T-helper 2 cell treated with Interferon-gamma antibody and Interleukin-4, amounts not matched to agents 100 ng/mL and 5 ng/mL, for 36 hours (primary cell): ENCODE results near the gene C1orf185. TPM values are rescaled to one million over a fixed set of nuclear protein-coding genes. Genes with fewer than 3 reads are reported as not detected.
"Not testable (repeated sequence)": the region's sequence is repeated elsewhere in the genome, so short reads cannot be mapped to it uniquely, and the experiment has no call there.

Experiments
- intact Hi-C: fragments of 100-400 bp; cut with micrococcal nuclease; formaldehyde crosslinking; loops from one replicate; pipeline ENCODE4 v1.15.1; 2023
- total RNA-seq: library from RNA; stranded (reverse); gene quantifications from 2 replicates; pipeline ENCODE4 v1.2.3, GENCODE V29; 2022

The C1orf185 gene
- total RNA-seq, 1 donor from 2014 or later, result not detected

- intact Hi-C loops, result no loop called here
Observed at GRCh38 chr1:51133045-51133444, 31.0 kb downstream of the C1orf185 start.

- intact Hi-C loops, result not testable (repeated sequence)
Observed at GRCh38 chr1:51137696-51138095, 35.7 kb downstream of the C1orf185 start.

DNA sequence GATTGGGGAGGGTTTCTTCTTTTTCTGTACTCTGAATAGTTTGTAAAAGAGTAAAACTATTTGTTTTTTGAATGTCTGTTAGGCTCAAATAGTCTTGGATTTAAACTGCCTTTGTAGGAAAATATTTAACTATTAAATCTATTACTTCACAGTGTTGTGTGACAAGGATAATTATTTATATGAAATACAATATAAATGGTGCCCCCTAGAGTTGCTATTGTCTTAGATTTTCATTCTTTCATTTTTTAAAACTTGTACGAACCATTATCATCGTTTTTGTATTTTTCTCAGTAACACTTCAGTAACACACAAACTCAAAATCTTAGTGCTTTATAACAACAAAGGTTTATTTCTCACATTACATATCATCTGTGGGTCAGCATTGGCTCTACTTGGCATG is 37.4 kb downstream of the C1orf185 start:
- intact Hi-C loops, result no loop called here

DNA sequence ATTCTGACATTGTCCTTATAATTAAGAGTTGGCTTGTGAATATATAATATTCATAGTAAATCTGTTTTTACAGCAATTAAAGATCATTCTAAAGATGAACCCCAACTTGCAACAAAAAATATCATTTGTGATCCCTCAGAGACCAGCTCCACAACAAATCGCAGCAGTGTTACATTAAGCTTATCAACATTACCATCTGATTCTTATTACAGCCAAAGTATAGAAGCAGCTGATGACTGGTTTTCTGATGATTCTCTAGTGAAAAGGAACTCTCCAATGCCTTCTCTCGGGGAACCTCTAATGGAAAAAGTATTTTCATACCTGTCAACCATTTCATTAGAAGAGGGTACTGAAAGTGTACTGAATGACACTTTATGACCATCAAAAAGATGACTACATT is 45.4 kb downstream of the C1orf185 start:
- intact Hi-C loops, result no loop called here

GRCh38 chr1:51154776-51155175 is 52.7 kb downstream of the C1orf185 start:
- intact Hi-C loops, result no loop called here

DNA sequence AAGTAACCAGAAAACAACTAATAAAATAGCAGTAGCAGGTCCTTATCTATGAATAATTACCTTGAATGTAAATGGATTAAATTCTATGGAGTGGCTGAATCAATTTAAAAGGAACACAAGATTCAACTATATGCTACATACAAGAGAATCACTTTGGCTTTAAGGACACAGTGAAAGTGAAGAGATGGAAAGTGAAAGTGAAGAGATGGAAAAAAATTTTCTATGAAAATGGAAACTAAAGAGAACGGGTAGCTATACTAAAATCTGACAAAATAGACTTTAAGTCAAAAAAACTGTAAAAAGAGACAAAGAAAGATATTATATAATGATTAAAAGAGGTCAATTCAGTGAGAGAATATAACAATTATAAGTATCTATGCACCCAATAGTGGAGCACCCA is 54.7 kb downstream of the C1orf185 start:
- intact Hi-C loops, result no loop called here

GRCh38 chr1:51157395-51157794 is 55.4 kb downstream of the C1orf185 start:
- intact Hi-C loops, result no loop called here

DNA sequence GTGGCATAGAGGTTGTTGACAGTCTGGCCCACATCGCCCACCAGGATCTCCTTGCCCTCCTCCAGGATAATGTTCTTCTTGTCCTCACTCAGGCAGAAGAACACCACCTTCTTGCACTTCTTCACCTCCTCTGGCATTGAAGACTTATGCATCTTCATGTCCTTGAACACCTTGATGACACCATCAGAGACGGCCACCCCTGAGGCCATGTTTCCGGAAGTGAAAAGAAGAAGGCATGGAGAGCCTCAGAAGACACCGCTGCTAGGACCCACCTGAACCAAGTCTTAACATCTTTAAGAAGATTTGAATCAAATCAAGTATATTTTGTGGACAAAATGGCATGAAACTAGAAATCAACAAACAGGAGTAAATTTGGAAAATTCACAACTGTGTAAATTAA is 56.2 kb downstream of the C1orf185 start:
- intact Hi-C loops, result no loop called here

DNA sequence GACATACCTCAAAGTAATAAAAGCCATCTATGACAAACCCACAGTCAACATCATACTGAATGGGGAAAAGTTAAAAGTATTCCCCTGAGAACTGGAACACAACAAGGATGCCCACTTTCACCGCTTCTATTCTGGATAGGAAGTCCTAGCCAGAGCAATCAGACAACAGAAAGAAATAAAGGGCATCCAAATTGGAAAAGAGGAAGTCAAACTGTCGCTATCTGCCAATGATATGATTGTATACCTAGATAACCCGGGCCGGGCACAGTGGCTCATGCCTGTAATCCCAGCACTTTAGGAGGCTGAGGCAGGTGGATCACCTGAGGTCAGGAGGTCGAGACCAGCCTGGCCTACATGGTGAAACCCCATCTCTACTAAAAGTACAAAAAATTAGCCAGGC is 60.5 kb downstream of the C1orf185 start:
- intact Hi-C loops, result not testable (repeated sequence)

DNA sequence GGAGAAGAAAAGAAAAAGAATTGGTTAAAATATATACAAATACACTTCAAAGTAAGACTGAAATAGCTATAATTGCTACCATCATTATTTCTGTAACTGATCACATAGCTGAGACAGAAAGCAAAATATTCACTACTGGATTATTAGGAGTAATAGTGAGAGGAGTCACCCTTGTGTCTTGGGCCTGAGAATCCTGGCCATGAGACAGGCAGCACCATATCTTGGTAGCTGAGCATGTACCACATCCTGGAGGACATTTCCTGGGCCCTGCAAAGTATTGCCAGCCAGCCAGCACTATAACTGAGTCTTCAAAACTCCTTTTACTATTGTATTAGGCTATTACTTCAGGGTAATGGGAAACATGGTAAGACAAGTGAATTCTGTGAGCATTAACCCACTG is 63.5 kb downstream of the C1orf185 start:
- intact Hi-C loops, result no loop called here

GRCh38 chr1:51168266-51168845 is 66.3 kb downstream of the C1orf185 start:
- intact Hi-C loops, result no loop called here

DNA sequence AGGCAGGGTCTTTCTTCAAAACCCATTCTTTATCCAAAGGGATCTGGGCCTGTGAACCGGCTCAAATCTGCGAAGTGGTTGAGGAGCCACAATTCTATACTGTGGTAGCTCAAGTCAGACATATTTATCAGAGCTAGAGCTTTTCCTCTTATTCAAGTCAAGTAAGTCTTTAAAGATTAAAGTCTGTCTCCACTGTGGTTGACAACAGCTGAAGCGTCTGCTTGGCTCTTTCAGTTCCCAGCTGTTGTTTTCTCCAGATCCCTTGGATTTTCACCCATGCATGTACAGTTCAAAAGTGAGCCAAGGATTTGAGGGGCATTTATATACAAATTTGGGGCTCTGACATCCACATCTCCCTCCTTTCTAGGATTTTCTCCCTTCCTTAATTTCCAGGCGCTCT is 66.9 kb downstream of the C1orf185 start:
- intact Hi-C loops, result no loop called here

DNA sequence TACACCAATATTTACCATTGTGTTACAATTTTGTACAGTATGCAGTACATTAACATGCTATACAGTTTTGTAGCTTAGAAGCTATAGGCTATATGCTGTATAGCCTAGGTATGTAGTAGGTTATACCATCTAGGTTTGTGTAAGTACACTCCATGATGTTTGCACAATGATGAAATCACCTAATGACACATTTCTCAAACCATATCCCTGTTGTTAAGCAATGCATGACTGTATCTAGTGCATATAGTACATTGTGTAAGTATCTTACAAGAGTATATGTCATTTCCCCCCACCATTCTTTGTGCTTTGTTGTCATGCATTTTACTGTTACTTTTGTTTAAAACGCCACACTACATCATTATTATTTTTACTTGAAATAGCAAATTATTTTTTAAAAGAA is 68.3 kb downstream of the C1orf185 start:
- intact Hi-C loops, result no loop called here

GRCh38 chr1:51172811-51173210 is 70.8 kb downstream of the C1orf185 start:
- intact Hi-C loops, result no loop called here

DNA sequence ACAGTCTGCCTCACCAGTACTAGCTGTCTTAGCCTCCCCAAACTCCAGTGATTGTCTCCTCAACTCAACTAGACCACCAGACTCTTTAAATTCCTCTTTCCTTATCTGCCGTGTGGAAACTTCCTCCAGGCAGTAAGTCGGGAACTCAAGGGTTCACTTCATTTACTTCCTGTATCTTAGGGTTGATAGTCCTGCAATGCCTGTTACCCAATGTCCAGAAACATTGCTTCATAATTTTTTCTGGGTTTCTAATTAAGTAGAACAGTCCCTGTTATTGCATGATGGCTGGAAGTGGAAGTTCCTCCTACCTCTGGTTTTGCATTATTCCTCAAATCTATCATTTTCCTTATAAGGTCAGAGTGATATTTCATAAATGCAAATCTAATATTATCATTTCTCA is 73.2 kb downstream of the C1orf185 start:
- intact Hi-C loops, result no loop called here

- intact Hi-C loops, result not testable (repeated sequence)
Observed at GRCh38 chr1:51177988-51178387, 76.0 kb downstream of the C1orf185 start.

- intact Hi-C loops, result loop anchor here (2.0 to 5.0 kb wide), 3 partner anchors 109 to 259 kb away; no protein-coding TSS in a partner anchor
Observed at GRCh38 chr1:51188230-51188629, 86.2 kb downstream of the C1orf185 start.

DNA sequence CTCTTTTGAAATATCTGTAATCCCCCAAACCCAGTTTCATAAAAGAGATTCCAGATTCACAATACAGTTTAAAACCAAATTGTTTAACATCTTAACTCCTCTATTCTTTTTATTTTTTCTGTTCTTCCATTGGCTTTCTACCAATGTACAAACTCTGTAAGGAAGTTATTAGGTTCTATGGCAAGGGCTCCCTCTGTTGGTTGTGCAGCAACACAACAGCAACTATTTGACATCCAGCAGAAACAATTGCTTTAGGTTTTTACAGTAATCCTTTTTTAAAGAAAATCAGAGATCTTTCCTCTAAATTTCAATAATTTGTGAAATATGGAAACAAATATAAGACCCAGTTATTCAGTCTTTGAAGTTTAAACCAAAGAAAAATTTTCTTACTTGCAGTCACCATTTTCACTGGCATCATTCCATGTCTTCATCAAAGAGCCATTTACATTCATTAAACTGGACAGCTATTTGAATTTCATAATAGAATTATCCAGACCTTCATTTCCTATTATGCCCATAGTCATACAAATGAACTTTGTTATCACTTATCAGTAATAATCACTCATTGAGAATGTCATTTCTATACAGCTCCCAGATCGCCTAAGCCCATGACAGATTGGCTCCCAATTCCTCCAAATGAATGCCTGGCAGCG is 87.5 kb downstream of the C1orf185 start:
- intact Hi-C loops, result loop anchor here (1.0 to 5.0 kb wide), 6 partner anchors 107 to 822 kb away; no protein-coding TSS in a partner anchor

GRCh38 chr1:51190961-51191360 is 88.9 kb downstream of the C1orf185 start:
- intact Hi-C loops, result loop anchor here (5.0 kb wide), 1 partner anchor 824 kb away; no protein-coding TSS in a partner anchor

GRCh38 chr1:51192213-51192843 is 90.3 kb downstream of the C1orf185 start:
- intact Hi-C loops, result loop anchor here (2.0 to 5.0 kb wide), 2 partner anchors 42 to 825 kb away; no protein-coding TSS in a partner anchor

DNA sequence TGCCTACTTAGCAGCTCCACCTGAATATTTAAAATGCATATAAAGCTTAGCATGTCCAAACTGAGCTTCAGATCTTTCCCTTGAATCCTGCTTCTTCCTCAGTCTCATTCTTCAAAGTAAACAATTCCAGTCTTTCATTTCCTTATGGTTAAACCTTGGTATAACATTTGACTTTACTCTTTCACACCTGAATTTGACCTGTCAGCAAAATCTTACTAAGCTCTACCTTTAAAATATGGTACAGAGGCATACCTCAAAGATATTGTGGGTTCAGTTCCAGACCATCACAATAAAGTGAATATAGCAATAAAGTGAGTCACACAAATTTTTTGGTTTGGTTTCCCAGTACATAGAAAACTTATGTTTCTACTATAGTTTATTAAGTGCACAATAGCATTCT is 91.5 kb downstream of the C1orf185 start:
- intact Hi-C loops, result loop anchor here (2.0 to 5.0 kb wide), 2 partner anchors 41 to 826 kb away; no protein-coding TSS in a partner anchor
